Neural progenitor cell (in vitro differentiated cells): ENCODE results near the gene L2HGDH.

ENCODE experiments used
- EZH2 ChIP-seq: fragments of 200-600 bp; sonication (generic); IDR thresholded peaks from 2 replicates; pipeline ENCODE4 v1.6.1; 2017; ENCODE audit warnings: antibody characterized with exemption, mild to moderate bottlenecking, moderate library complexity
- EZH2phosphoT487 ChIP-seq: fragments of 200-600 bp; sonication (generic); IDR thresholded peaks from 2 replicates; pipeline ENCODE4 v1.6.1; 2017; ENCODE audit warnings: antibody characterized with exemption
- TF ChIP-seq, protein P1 (sequence below): fragments of 200-600 bp; sonication (generic); IDR thresholded peaks from 2 replicates; pipeline ENCODE4 v1.5.1; 2017; ENCODE audit warnings: antibody characterized with exemption, mild to moderate bottlenecking

DNA sequence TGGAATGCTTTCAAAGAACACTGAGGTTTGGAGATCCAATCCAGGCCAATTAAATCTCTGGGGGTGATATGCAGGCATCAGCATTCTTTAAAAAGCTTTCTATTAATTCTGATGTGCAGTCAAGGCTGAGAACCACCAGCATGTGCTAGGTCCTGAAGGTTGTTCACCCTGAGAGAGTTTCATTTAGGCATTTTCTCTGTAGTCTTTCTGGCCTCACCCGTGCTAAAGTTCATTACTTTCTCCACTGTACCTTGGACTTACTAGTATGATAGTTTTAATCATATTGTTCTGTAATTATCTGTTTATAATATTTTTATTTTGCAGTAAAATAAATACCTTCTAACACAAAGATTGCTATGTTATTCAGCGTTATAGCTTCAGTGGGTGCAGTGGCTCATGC, 113.5 kb downstream of the L2HGDH start:
- TF ChIP-seq, protein P1, sequence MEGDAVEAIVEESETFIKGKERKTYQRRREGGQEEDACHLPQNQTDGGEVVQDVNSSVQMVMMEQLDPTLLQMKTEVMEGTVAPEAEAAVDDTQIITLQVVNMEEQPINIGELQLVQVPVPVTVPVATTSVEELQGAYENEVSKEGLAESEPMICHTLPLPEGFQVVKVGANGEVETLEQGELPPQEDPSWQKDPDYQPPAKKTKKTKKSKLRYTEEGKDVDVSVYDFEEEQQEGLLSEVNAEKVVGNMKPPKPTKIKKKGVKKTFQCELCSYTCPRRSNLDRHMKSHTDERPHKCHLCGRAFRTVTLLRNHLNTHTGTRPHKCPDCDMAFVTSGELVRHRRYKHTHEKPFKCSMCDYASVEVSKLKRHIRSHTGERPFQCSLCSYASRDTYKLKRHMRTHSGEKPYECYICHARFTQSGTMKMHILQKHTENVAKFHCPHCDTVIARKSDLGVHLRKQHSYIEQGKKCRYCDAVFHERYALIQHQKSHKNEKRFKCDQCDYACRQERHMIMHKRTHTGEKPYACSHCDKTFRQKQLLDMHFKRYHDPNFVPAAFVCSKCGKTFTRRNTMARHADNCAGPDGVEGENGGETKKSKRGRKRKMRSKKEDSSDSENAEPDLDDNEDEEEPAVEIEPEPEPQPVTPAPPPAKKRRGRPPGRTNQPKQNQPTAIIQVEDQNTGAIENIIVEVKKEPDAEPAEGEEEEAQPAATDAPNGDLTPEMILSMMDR, result no peak
- TF ChIP-seq EZH2 (no peak), EZH2phosphoT487 (no peak)
